Measurements from ENCODE around the gene CSAG3. TPM values are rescaled to one million over a fixed set of nuclear protein-coding genes. Genes with fewer than 3 reads are reported as not detected.
"Not testable (repeated sequence)": the region's sequence is repeated elsewhere in the genome, so short reads cannot be mapped to it uniquely, and the experiment has no call there.

Gene CSAG3
- polyA plus RNA-seq, 3 donors = not detected

DNA sequence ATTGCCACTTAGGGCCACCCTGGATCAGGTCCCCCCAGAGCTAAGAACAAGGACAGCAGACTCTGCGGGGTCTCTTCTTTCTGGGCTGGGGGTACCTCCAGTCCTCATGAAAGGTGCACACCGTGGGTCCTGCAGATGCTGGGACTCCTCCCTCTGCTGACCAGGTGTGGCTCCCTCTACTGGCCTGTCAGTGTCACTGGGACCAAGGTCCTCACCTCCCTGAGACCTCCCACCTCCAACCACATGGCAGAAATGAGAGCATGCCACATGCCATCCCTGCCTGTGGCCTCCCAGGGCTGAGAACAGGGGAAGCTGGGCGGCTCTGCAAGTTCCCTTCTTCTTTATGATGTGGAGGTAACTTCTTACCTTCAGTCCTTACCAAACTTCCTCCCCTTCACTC is 28.0 kb downstream of the CSAG3 start:
- no CpG with 5 or more reads among the region's 3 CpGs for WGBS, 3 donors
- not testable (repeated sequence) for H3K27ac ChIP-seq (ENCODE audit: low read depth, low read length)

DNA sequence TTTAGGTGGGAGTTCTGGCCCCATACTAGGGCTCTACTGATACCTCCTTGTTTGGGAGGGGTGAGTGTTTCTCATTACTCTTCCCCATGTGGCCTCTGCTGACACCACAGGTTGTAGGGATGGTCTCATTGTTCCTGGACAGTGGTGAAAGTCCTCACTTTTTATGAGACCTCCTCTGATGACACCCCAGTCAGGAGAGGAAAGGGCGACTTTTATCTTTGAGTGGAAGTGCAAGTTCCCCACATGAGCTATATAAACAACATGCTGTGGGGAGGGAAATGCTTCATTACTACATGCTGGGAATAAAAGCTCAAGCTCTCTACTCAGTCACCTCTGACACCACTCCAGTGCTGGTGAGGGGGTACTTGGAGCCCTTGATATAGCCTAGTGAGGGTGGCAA is 39.9 kb downstream of the CSAG3 start:
- H3K27ac ChIP-seq (ENCODE audit: low read depth, low read length) = no peak overlapping the region
- WGBS, 3 donors = 64 to 77% (median 69%) methylated on average over 1 of the region's 1 CpG

DNA sequence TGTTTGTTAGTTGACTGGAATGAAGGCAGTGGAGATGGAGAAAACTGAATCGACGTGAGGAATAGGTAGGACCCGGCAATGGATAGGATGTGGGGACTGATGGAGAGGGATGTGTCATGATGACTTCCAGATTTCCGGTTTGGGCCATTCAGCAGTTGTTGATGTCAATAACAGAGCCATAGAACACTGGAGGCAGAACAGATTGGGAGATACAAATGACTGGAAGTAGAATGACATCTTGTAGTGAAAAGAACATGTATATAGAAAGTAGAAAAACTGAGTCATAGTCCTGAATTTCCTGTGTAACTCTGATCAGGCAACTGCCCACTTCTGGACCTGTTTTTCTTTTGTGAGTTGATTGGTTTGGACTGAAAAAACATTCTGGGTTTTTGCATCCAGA is 47.0 kb downstream of the CSAG3 start:
- 67 to 85% (median 84%) methylated on average over 4 of the region's 4 CpGs for WGBS, 3 donors
- no peak overlapping the region for H3K27ac ChIP-seq (ENCODE audit: low read depth, low read length)

Other genes with a start within 250 kb of the CSAG3 start
- gene GABRQ, start 121.3 kb upstream of the CSAG3 start, polyA plus RNA-seq = under 1 TPM in 1 of 3 donors, not detected in 2; 0.01 TPM
- not detected for gene MAGEA3, start 60.4 kb upstream of the CSAG3 start, polyA plus RNA-seq
- gene CSAG2, start 49.9 kb upstream of the CSAG3 start, polyA plus RNA-seq = not detected
- not detected for gene MAGEA2B, start 44.6 kb upstream of the CSAG3 start, polyA plus RNA-seq
- not detected for gene CSAG1, start 25.5 kb upstream of the CSAG3 start, polyA plus RNA-seq
- gene MAGEA12, start 25.5 kb upstream of the CSAG3 start, polyA plus RNA-seq = not detected
- gene MAGEA2, start 5.4 kb upstream of the CSAG3 start, polyA plus RNA-seq = not detected
- not detected for gene MAGEA6, start 10.5 kb downstream of the CSAG3 start, polyA plus RNA-seq
- gene CETN2, start 71.5 kb downstream of the CSAG3 start, polyA plus RNA-seq = 10 to 100 TPM; 14.3 to 48.5 (median 24.3) TPM
- 10 to 100 TPM; 13.4 to 44.1 (median 15.8) TPM for gene NSDHL, start 71.8 kb downstream of the CSAG3 start, polyA plus RNA-seq
- gene ZNF185, start 138.8 kb downstream of the CSAG3 start, polyA plus RNA-seq = 1 to 10 TPM; 2.3 to 3.9 (median 3.6) TPM
- under 1 TPM in 1 of 3 donors, not detected in 2; 0.03 TPM for gene PNMA5, start 234.9 kb downstream of the CSAG3 start, polyA plus RNA-seq

Measured in adipose tissue (tissue), 3 donors.